Stimulated activated CD4-positive, alpha-beta T cell treated with anti-CD3 and anti-CD28 coated beads, Interleukin-15, amount 100 ng/mL, for 48 hours (primary cell): ENCODE data around the gene WDR27.
"Not testable (repeated sequence)": the region's sequence is repeated elsewhere in the genome, so short reads cannot be mapped to it uniquely, and the experiment has no call there.

Experiments used
- DNase-seq, 2 donors: peaks; one replicate each; pipeline ENCODE4 v3.0.0-alpha.2; 2020; ENCODE audit warnings: low read depth in 2 of 2

Gene WDR27

GRCh38 chr6:169441292-169441691, 260.5 kb downstream of the WDR27 start:
- no peak for DNase-seq

DNA sequence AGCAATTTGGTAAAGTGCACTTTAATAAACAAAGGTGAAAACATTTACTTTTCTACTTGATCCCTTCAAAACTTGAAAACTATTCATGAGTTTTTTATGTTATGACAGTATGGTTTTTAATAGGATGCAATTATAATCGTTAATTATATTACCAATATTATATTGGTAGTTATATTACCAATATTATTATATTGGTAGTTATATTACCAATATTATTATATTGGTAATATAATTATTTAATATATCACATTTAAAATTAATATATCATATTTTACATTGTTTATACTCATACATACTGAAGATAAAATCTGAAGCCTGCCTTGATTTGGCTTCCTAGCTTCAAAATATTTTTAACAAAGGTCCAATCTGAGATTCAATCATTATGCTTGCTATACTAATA, 262.1 kb downstream of the WDR27 start:
- DNase-seq, result no peak

DNA sequence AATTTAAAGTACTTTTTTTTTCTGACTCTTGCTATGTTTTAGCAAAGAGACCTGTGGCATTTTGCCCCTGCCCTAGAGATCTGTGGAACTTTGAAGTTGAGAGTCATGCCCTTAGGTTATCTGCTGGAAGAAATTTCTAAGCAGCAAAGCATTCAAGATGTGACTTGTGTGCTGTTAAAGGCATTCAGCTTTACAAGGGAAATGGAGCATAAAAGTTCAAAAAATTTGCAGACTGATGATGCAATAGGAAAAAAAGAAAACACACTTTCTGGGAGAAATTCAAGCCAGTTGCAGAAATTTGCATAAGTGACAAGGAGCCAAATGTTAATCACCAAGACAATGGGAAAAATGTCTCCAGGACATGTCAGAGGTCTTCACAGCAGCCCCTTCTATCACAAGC, 267.3 kb downstream of the WDR27 start:
- not testable (repeated sequence) for DNase-seq

GRCh38 chr6:169429001-169429400, 272.8 kb downstream of the WDR27 start:
- DNase-seq, result no peak

DNA sequence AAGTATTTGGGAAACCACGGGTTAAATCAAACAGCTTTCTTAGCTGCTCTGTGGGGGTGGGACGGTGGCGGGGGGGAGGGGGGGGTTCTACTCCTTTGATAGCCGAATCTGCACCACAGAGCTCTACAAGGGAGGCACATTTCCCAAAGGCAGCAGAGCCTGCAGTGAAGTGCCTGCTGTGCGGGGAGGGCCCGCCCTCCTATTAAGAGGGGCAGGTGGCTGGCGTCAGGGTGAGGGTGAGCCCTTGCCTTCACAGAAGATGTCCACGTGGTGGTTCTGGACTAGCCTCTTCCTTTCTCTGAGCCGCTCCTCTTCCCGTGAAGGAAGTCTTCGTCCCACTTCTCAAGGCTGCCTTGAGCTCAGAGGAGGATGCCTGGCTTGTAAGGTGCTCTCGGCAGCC, 273.3 kb downstream of the WDR27 start:
- DNase-seq, result no peak

DNA sequence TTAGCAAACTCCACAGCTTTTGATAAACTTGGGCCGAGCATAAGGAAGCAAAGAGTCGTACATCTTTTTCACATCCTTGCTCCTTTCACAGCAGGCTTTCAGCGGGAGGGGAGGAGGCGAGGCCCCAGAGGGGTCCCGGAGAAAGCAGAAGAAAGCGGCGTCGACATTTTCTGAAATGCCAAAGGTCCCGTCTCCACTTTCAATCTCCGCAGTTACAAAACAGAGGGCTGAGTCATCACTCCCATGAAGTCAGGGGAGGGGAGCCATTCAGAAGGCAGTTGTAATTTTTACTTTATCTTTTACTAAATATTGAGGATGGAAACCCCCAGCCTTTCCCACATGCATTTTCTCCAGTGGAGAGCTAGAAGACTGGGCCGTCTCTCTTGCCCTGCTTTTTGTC, 274.0 kb downstream of the WDR27 start:
- DNase-seq, result no peak

- DNase-seq, result no peak
Observed at GRCh38 chr6:169426611-169427010, 275.2 kb downstream of the WDR27 start.

- no peak for DNase-seq
Observed at GRCh38 chr6:169425628-169426370, 276.0 kb downstream of the WDR27 start.

GRCh38 chr6:169424821-169425240, 277.0 kb downstream of the WDR27 start:
- DNase-seq, result no peak

DNA sequence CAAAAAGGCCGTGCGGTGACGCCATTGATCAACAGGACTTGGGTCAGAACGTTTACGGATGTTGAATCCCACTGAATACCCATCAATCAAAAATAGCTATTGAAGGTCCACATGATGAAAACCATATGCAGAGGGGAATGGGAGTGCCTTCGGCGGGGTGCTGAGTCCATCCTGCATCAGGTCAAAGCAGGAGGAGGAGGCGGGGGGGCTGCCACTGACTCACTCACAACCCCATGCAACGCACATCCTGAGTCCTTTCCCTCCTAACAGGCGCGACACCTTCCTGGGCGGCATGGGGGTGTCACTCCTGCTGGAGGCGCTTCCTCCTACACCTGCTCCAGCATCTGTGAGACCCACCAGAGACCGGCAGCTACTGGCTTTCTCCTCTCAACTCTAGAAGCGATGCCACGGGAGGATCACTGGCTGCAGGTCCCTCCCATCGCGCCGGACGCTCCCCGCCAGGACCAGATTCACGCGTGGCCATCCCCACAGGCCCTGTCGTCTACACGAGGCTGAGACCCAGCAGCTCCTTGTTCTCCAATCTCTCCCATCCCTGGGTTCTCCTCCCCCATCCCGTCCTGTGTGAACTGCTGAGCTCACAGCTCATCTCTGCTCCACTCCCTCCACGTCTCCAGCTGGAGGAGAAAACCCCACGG, 277.6 kb downstream of the WDR27 start:
- DNase-seq, result no peak

GRCh38 chr6:169421586-169422264, 280.1 kb downstream of the WDR27 start:
- no peak for DNase-seq

GRCh38 chr6:169420912-169421543, 280.8 kb downstream of the WDR27 start:
- no peak for DNase-seq

DNA sequence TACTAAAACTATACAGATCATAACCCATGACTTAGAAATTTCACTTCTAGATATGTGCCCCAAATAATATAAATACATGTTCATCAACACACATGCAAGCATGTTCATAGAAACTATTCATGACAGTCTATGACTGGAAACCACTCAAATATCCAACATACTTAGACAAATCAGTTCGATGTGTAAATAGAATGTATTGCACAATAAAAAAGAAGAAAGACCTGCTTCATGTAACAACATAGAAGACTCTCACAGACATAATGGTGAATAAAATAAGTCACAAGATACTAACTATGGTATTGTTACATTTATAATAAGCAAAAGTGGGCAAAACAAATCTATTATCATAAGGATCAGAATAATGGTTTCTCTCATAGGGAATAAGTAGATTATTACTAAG, 284.7 kb downstream of the WDR27 start:
- DNase-seq, result no peak

DNA sequence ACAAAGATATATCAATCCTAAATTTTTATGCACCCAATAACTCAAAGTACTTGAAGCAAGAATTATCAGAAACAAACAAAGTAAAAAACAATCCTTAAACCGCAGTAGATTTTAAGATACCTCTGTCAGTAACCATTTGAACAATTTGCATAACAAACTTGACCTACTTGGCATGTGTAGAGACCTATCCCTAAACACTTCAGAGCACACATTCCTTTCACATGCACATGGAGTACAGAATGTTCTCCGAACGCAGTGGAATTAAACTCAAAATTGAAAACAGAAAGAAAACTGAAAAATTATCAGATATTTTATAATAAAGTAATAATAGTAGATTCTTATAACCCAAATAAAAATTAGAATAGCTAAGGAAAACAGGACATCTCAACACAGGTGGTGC, 285.6 kb downstream of the WDR27 start:
- no peak for DNase-seq

GRCh38 chr6:169415179-169415578, 286.6 kb downstream of the WDR27 start:
- DNase-seq, result no peak

- DNase-seq, result no peak
Observed at GRCh38 chr6:169411722-169412121, 290.1 kb downstream of the WDR27 start.

GRCh38 chr6:169411296-169411695, 290.5 kb downstream of the WDR27 start:
- no peak for DNase-seq

DNA sequence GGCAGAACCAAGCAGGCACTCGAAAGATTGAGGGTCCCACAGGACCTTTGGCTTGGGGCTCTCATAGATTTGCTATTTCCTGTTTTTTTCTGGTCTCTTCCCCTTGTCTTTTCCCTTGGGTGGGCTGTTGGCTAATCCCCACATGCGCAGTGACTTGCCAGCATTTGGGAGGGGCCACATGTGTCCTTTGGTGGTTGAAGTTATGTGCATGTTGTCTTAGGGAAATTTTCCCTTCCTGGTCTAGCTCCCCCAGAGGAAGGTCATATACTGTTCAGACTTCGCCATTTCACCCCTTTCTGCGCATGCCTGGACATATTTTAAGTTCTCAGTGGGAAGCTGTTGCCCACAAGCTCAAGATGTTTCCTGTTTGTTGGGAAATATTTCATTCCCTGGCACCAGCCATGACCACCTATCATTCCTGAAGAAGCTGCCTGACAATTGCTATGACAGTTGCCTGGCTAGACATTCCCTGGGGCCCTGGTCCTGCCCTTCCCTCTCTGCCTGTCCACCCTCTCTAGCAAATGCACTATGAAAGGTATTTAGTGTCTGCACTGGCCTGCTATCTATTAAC, 292.0 kb downstream of the WDR27 start:
- no peak for DNase-seq

- DNase-seq, result no peak
Observed at GRCh38 chr6:169407325-169407724, 294.5 kb downstream of the WDR27 start.
